H1 (cell line): Measurements from ENCODE around the gene CHCHD6. TPM values are rescaled to one million over a fixed set of nuclear protein-coding genes. Genes with fewer than 3 reads are reported as not detected.

Source experiments
- BCL11A ChIP-seq, 2 experiments: IDR thresholded peaks; one replicate each; pipeline ENCODE4 v1.6.1; 2011; ENCODE audit warnings: low read depth in 2 of 2, low read length in 2 of 2, mild to moderate bottlenecking in 2 of 2
- CHD7 ChIP-seq: fragments of 300-600 bp; sonication (generic); IDR thresholded peaks from 2 replicates; pipeline ENCODE4 v1.7.1; 2012; ENCODE audit warnings: low read length, moderate library complexity, mild to moderate bottlenecking, inconsistent platforms; ENCODE audit not compliant: insufficient replicate concordance
- E2F6 ChIP-seq: IDR thresholded peaks from 2 replicates; pipeline ENCODE4 v1.6.1; 2012; ENCODE audit warnings: inconsistent platforms
- KDM5A ChIP-seq: fragments of 200-600 bp; IDR thresholded peaks from 2 replicates; pipeline ENCODE4 v1.7.1; 2012; ENCODE audit warnings: mild to moderate bottlenecking, low read length, inconsistent platforms, mixed read lengths
- NRF1 ChIP-seq: IDR thresholded peaks from 2 replicates; pipeline ENCODE4 v1.6.1; 2011; ENCODE audit warnings: mild to moderate bottlenecking, low read depth, low read length, improper control_type of control experiment
- POLR2AphosphoS5 ChIP-seq: IDR thresholded peaks from 2 replicates; pipeline ENCODE4 v1.6.1; 2011; ENCODE audit warnings: low read depth, low read length
- RNF2 ChIP-seq: fragments of 200-900, 300-1000 bp; sonication (generic); IDR thresholded peaks from 2 replicates; pipeline ENCODE4 v1.7.1; 2016; ENCODE audit warnings: borderline replicate concordance, low read depth, mild to moderate bottlenecking, antibody characterized with exemption, low read length; ENCODE audit not compliant: poor library complexity, severe bottlenecking; ENCODE audit errors: missing control alignments
- polyA plus RNA-seq, 7 experiments: library from polyadenylated mRNA; depleted of rRNA in 3 of 7; stranded (reverse) in 5 of 7; unstranded in 2 of 7; fragments of >200 nt in 5 of 7; fragments of 200-250 nt in 2 of 7; gene quantifications; 1 replicate in 5 of 7; 2 replicates in 1 of 7; 4 replicates in 1 of 7; pipeline versions ENCODE4 v1.2.1 to v1.2.3, GENCODE V29; 2011 to 2013; ENCODE audit warnings: missing spikeins in 2 of 7, mixed read lengths in 2 of 7
- total RNA-seq: library from RNA; stranded (reverse); fragmentation: NEBNext Ultra II Directional; extraction: Animal tissue kit (Norgen Biotek cat#: 25700); gene quantifications from 2 replicates; pipeline ENCODE4 v1.2.1, GENCODE V29; 2021

Gene CHCHD6
- total and polyA plus RNA-seq, 2 of the 8 experiments (the other 6 are each of a cell fraction or from before 2014, with no cell fraction given), result 32.4 to 37.6 TPM

GRCh38 chr3:126927401-126927750, 223.3 kb downstream of the CHCHD6 start (continued):
- TF ChIP-seq CHD7 (no peak), BCL11A (IDR thresholded peaks at IDR 0.05; ENCODE audit: low read depth in 2 of 2, low read length in 2 of 2) (no peak), RNF2 (no peak), POLR2AphosphoS5 (no peak), KDM5A (no peak), NRF1 (no peak), E2F6 (no peak)
